Activated gamma-delta T cell treated with Interleukin-2 at 50 U/mL for 16 hours (primary cell): ENCODE data around the gene EGR1.

ENCODE experiments used
- DNase-seq: peaks from one replicate; pipeline ENCODE4 v3.0.0-alpha.2; 2020

Gene EGR1

DNA sequence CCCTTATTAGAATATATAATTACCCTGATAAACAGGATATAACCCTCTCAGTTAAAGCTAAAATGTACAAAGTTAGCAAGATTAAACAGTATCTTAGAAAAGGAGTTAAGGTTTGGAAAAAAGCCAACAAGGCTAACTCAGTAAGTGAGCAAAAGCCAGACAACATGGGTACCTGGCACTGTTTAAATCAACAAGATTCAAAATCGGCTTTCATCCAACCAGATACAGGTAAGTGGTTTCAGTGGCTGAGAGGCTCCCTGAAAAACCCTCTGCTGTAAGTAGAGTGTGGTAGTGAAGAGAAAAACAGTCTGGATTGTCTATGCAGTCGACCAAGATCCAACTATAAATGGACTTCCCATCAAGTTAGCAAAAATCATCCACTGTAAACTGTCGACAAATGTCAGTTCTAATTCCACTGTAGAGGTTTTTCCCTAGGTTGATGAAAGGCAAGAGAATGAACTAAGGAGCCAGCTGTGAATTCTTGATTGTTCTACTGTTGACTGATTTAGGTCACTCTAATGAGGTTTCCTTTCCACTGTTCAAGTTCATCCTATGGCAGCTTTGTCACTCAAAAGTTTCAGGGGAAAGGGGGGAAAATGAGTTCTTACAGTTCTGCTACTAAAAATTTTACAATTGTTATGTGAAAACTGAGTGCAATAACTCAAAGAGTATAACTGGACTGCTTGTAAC lies 50.4 kb downstream of the EGR1 start:
- DNase-seq = no peak

DNA sequence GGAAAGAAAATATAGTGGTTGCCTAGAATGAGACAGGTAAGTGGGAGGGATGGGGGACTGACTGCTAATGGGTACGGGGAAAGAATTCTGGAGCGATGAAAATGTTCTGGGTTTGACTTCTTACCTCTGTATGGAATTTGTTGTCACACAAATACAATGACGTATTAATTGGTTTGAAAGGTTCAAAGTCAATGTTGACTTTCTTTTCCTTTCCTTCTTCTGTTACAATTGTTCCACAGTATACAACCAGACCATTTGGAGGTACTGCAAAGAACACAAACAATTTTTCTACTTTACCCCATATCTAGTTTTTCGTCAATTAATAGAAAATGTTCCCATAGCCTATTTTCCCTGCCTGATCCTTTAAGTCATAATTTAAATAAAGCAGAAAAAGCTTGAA lies 52.2 kb downstream of the EGR1 start:
- DNase-seq = no peak
